Right lobe of liver (tissue), 6 donors: ENCODE measurements around the gene DYNC2I2. TPM values are rescaled to one million over a fixed set of nuclear protein-coding genes. Genes with fewer than 3 reads are reported as not detected.

Experiments
- ATAC-seq, 4 donors: fragments of 200-7000 bp; cut with Tn5 transposase; one replicate each; pipeline ENCODE4 v1.9.1; 2020; ENCODE audit warnings: mild to moderate bottlenecking in 4 of 4, moderate library complexity in 4 of 4
- DNase-seq, 3 donors: peaks; one replicate each; pipeline ENCODE4 v3.0.0-alpha.2; 2020
- H3K27ac ChIP-seq, 3 donors: fragments of 200-600 bp; one replicate each; pipeline ENCODE4 v1.8.0; 2022
- H3K27me3 ChIP-seq, 2 donors: fragments of 200-600 bp; one replicate each; pipeline ENCODE4 v1.8.0; 2022
- H3K36me3 ChIP-seq, 4 donors: fragments of 200-600 bp; sonication (generic) in 1 of 4; one replicate each; pipeline versions ENCODE4 v1.5.1 to v1.8.0; 2017 to 2022; ENCODE audit warnings: control low read depth in 1 of 4
- H3K4me1 ChIP-seq, 4 donors: fragments of 200-600 bp; sonication (generic) in 1 of 4; one replicate each; pipeline versions ENCODE4 v1.5.1 to v1.8.0; 2017 to 2022; ENCODE audit warnings: control low read depth in 1 of 4
- H3K4me3 ChIP-seq, 3 donors: fragments of 200-600 bp; one replicate each; pipeline ENCODE4 v1.8.0; 2022
- H3K9me3 ChIP-seq, 4 donors: fragments of 200-600 bp; sonication (generic) in 1 of 4; one replicate each; pipeline versions ENCODE4 v1.5.1 to v1.8.0; 2017 to 2022; ENCODE audit warnings: control low read depth in 1 of 4
- POLR2A ChIP-seq: fragments of 450-650 bp; IDR thresholded peaks from one replicate; pipeline ENCODE4 v1.6.1; 2017; ENCODE audit warnings: antibody characterized with exemption, mild to moderate bottlenecking
- WGBS: methylation state at CpG from one replicate; pipeline ENCODE4 v1.1.6; 2018; ENCODE audit warnings: low coverage, low lambda C conversion rate; ENCODE audit not compliant: insufficient coverage; ENCODE audit errors: missing lambda C conversion rate; 5-methylcytosine and 5-hydroxymethylcytosine counted together
- intact Hi-C, 2 donors: fragments of 100-400 bp; cut with DNase I; formaldehyde crosslinking; loops; one replicate each; pipeline versions ENCODE4 v1.11.2 to v1.14.1; 2022
- total RNA-seq, 6 experiments: library from RNA; depleted of rRNA in 2 of 6; stranded (reverse); fragments of >200 nt in 2 of 6; fragmentation: NEBNext Ultra II Directional in 3 of 6; extraction: Animal tissue kit (Norgen Biotek cat#: 25700) in 3 of 6; gene quantifications; one replicate each; pipeline versions ENCODE4 v1.1.0 to v1.2.4, GENCODE V29; 2016 to 2023
- TF ChIP-seq, protein P1 (sequence below), 4 donors: fragments of 200-600 bp in 3 of 4; fragments of 450-650 bp in 1 of 4; IDR thresholded peaks; one replicate each; pipeline versions ENCODE4 v1.5.1 to v1.8.0; 2016 to 2022; ENCODE audit warnings: antibody characterized with exemption in 4 of 4, mild to moderate bottlenecking in 2 of 4
- donor health status: DM: no; HTN: yes; CAD: no.
- donor health status: DM: no; HTN: no; CAD: no.
- donor health status: DM: no; HTN: no; CAD: no.
- donor health status: DM: no; HTN: yes; CAD: no.
- donor health status: DM: no; HTN: yes; CAD: no.

The DYNC2I2 gene
- total RNA-seq, 6 experiments from 2014 or later: 11.8 to 23.9 (median 18.8) TPM

DNA sequence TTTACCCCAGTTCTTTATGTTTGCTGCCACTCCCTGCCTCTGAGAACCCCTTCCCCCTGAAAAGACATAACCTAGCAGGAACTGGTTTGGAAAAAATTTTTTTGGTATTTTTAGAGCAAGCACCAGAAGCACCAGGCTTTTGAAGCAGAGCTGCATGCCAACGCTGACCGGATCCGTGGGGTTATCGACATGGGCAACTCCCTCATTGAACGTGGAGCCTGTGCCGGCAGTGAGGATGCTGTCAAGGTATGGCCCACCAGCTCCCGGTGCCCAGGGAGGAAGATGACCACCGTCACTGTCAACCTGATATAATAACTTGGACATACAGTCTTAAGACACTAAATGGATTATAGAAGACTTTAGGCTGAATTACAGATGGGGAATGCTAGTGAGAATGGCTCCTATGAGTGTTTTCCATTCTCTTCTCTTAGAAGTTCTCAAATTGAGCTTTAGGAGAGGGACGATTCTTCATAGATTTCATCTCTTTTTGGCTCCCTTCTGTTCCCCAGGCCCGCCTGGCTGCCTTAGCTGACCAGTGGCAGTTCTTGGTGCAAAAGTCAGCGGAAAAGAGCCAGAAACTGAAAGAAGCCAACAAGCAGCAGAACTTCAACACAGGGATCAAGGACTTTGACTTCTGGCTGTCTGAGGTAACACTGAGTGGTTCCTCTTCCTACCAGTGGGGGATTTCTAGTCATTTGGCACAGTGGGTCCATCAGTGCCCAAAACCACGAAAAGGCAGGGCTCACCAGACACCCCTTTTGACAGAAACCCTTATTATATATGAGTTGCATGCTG, 44.9 kb downstream of the DYNC2I2 start:
- peak in 1 of 3 donors; percentile 72 for DNase-seq
- peaks cover 4 to 94% (median 57%) of the 10 kb centered on the region in 4 donors for H3K36me3 ChIP-seq
- H3K9me3 ChIP-seq: no peaks in the 10 kb centered on the region
- WGBS: 54% methylated on average over 4 of the region's 12 CpGs
- no peak overlapping the region for H3K4me3 ChIP-seq
- H3K4me1 ChIP-seq: peaks cover 0 to 22% (median 9%) of the 10 kb centered on the region in 4 donors
- H3K27ac ChIP-seq: peak overlapping the region in 1 of 3 donors; percentile 56
- ATAC-seq: peak; percentile 11 to 60 (median 34)
- H3K27me3 ChIP-seq: no peaks in the 10 kb centered on the region
- intact Hi-C loops: no loop called here
- no peak for TF ChIP-seq POLR2A
- TF ChIP-seq, protein P1, sequence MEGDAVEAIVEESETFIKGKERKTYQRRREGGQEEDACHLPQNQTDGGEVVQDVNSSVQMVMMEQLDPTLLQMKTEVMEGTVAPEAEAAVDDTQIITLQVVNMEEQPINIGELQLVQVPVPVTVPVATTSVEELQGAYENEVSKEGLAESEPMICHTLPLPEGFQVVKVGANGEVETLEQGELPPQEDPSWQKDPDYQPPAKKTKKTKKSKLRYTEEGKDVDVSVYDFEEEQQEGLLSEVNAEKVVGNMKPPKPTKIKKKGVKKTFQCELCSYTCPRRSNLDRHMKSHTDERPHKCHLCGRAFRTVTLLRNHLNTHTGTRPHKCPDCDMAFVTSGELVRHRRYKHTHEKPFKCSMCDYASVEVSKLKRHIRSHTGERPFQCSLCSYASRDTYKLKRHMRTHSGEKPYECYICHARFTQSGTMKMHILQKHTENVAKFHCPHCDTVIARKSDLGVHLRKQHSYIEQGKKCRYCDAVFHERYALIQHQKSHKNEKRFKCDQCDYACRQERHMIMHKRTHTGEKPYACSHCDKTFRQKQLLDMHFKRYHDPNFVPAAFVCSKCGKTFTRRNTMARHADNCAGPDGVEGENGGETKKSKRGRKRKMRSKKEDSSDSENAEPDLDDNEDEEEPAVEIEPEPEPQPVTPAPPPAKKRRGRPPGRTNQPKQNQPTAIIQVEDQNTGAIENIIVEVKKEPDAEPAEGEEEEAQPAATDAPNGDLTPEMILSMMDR (IDR thresholded peaks at IDR 0.05): no peak

GRCh38 chr9:128610897-128611296, 45.8 kb downstream of the DYNC2I2 start:
- Histone ChIP-seq H3K36me3 (peaks cover 4 to 90% (median 54%) of the 10 kb centered on the region in 4 donors), H3K9me3 (no peaks in the 10 kb centered on the region), H3K4me3 (no peak overlapping the region), H3K4me1 (peaks cover 0 to 22% (median 9%) of the 10 kb centered on the region in 4 donors), H3K27me3 (no peaks in the 10 kb centered on the region), H3K27ac (no peak overlapping the region)
- intact Hi-C loops: no loop called here
- no peak for ATAC-seq
- no peak for DNase-seq
- WGBS: 86% methylated on average over 2 of the region's 3 CpGs
- TF ChIP-seq, protein P1 (IDR thresholded peaks at IDR 0.05): no peak
- TF ChIP-seq POLR2A: no peak

GRCh38 chr9:128607642-128608350, 48.9 kb downstream of the DYNC2I2 start:
- ATAC-seq (peak; percentile 95 to 97 (median 96)), DNase-seq (peak; percentile 90 to 97 (median 95))
- 25% methylated on average over 9 of the region's 16 CpGs for WGBS
- Histone ChIP-seq H3K27ac (peak overlapping the region; percentile 7 to 77 (median 73)), H3K27me3 (no peaks in the 10 kb centered on the region), H3K4me3 (no peak overlapping the region), H3K36me3 (peaks cover 0 to 90% (median 40%) of the 10 kb centered on the region in 4 donors), H3K9me3 (no peaks in the 10 kb centered on the region), H3K4me1 (peaks cover 0 to 22% (median 9%) of the 10 kb centered on the region in 4 donors)
- TF ChIP-seq, protein P1 (IDR thresholded peaks at IDR 0.05): peak in 2 of 4 donors; percentile 26 to 38
- TF ChIP-seq POLR2A: no peak
- intact Hi-C loops: no loop called here

DNA sequence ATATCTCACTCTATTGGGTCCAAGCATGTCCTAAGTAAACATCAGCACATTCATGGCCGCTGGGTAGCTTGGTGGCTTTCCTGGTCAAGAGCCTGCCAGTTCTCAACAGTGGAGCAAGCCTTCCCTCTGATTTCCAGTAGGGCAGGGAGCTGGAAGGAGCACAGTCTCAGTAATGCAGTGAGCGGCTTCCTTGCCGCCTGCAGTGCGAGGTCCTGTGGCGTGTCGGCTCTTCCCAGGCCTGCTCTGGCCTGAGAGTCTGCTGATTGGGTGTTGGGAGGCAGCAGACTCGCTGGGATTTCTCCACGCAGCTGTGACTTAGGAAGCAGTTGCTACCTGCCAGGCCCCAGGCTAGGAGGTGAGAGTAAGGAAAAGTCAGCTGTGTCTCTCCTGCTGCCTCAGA, 53.0 kb downstream of the DYNC2I2 start:
- DNase-seq: no peak
- H3K27me3 ChIP-seq: no peaks in the 10 kb centered on the region
- H3K4me1 ChIP-seq: peaks cover 0 to 9% (median 4%) of the 10 kb centered on the region in 4 donors
- no peak overlapping the region for H3K27ac ChIP-seq
- WGBS: 100% methylated on average over 1 of the region's 8 CpGs
- no peak overlapping the region for H3K4me3 ChIP-seq
- no peak for TF ChIP-seq POLR2A
- TF ChIP-seq, protein P1 (IDR thresholded peaks at IDR 0.05): no peak
- peaks cover 5 to 81% (median 30%) of the 10 kb centered on the region in 4 donors for H3K36me3 ChIP-seq
- intact Hi-C loops: no loop called here
- no peak for ATAC-seq
- no peaks in the 10 kb centered on the region for H3K9me3 ChIP-seq
